ENCODE measurements around the gene ME2.

DNA sequence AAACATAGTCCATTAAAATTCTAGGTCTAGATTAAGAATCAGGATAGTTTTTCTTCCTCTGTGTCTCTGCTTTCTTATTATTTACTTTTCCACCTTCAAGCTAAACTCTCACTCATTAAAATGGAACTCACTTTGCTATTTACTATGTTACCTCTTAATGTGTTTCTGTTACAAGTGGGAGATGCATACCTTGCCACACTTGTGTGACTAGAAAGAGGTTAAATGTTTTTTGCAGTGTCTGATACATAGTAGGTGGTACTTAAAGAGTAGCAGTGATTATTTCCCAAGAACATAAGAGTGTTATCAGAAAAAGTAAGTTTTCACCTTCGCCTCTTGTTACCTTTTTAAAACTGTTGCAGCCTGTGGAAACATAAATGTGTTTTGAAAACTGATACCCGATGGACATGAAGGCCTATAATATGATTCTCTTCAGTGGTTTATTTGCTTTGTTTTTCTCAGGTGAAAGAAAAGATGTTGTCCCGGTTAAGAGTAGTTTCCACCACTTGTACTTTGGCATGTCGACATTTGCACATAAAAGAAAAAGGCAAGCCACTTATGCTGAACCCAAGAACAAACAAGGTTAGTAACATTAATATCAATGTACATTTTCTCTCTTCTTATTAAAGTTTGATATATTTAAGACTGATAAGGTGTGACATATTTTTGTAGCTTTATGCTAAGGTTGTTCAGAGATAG lies 16.6 kb downstream of the ME2 start:
- TF ChIP-seq, protein P1, sequence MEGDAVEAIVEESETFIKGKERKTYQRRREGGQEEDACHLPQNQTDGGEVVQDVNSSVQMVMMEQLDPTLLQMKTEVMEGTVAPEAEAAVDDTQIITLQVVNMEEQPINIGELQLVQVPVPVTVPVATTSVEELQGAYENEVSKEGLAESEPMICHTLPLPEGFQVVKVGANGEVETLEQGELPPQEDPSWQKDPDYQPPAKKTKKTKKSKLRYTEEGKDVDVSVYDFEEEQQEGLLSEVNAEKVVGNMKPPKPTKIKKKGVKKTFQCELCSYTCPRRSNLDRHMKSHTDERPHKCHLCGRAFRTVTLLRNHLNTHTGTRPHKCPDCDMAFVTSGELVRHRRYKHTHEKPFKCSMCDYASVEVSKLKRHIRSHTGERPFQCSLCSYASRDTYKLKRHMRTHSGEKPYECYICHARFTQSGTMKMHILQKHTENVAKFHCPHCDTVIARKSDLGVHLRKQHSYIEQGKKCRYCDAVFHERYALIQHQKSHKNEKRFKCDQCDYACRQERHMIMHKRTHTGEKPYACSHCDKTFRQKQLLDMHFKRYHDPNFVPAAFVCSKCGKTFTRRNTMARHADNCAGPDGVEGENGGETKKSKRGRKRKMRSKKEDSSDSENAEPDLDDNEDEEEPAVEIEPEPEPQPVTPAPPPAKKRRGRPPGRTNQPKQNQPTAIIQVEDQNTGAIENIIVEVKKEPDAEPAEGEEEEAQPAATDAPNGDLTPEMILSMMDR (IDR thresholded peaks at IDR 0.05), result no peak
- TF ChIP-seq EZH2 (IDR thresholded peaks at IDR 0.05; ENCODE audit: borderline replicate concordance, insufficient read depth, low read depth, low read length, poor library complexity, severe bottlenecking), result no peak

Measured in B cell (primary cell).